HL-60 (cell line): ENCODE results near the gene ANKS1B.

ENCODE experiments used
- POLR2AphosphoS5 ChIP-seq: IDR thresholded peaks from 2 replicates; pipeline ENCODE4 v1.6.1; 2012; ENCODE audit warnings: low read depth
- SPI1 ChIP-seq: IDR thresholded peaks from 2 replicates; pipeline ENCODE4 v1.6.1; 2012; ENCODE audit warnings: low read depth, mild to moderate bottlenecking, borderline replicate concordance
- TF ChIP-seq, protein P1 (sequence below): IDR thresholded peaks from one replicate; pipeline ENCODE4 v1.5.1; 2011; ENCODE audit warnings: low read length, control low read depth, inconsistent platforms; ENCODE audit not compliant: insufficient read depth
- TF ChIP-seq, protein P2 (sequence below): IDR thresholded peaks from 2 replicates; pipeline ENCODE4 v1.6.1; 2012; ENCODE audit warnings: low read depth; ENCODE audit not compliant: insufficient replicate concordance

GRCh38 chr12:99136516-99136915 is 848.2 kb downstream of the ANKS1B start:
- TF ChIP-seq POLR2AphosphoS5 (no peak), SPI1 (no peak)
- TF ChIP-seq, protein P1, sequence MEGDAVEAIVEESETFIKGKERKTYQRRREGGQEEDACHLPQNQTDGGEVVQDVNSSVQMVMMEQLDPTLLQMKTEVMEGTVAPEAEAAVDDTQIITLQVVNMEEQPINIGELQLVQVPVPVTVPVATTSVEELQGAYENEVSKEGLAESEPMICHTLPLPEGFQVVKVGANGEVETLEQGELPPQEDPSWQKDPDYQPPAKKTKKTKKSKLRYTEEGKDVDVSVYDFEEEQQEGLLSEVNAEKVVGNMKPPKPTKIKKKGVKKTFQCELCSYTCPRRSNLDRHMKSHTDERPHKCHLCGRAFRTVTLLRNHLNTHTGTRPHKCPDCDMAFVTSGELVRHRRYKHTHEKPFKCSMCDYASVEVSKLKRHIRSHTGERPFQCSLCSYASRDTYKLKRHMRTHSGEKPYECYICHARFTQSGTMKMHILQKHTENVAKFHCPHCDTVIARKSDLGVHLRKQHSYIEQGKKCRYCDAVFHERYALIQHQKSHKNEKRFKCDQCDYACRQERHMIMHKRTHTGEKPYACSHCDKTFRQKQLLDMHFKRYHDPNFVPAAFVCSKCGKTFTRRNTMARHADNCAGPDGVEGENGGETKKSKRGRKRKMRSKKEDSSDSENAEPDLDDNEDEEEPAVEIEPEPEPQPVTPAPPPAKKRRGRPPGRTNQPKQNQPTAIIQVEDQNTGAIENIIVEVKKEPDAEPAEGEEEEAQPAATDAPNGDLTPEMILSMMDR: no peak
- TF ChIP-seq, protein P2, sequence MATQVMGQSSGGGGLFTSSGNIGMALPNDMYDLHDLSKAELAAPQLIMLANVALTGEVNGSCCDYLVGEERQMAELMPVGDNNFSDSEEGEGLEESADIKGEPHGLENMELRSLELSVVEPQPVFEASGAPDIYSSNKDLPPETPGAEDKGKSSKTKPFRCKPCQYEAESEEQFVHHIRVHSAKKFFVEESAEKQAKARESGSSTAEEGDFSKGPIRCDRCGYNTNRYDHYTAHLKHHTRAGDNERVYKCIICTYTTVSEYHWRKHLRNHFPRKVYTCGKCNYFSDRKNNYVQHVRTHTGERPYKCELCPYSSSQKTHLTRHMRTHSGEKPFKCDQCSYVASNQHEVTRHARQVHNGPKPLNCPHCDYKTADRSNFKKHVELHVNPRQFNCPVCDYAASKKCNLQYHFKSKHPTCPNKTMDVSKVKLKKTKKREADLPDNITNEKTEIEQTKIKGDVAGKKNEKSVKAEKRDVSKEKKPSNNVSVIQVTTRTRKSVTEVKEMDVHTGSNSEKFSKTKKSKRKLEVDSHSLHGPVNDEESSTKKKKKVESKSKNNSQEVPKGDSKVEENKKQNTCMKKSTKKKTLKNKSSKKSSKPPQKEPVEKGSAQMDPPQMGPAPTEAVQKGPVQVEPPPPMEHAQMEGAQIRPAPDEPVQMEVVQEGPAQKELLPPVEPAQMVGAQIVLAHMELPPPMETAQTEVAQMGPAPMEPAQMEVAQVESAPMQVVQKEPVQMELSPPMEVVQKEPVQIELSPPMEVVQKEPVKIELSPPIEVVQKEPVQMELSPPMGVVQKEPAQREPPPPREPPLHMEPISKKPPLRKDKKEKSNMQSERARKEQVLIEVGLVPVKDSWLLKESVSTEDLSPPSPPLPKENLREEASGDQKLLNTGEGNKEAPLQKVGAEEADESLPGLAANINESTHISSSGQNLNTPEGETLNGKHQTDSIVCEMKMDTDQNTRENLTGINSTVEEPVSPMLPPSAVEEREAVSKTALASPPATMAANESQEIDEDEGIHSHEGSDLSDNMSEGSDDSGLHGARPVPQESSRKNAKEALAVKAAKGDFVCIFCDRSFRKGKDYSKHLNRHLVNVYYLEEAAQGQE: no peak
